NT2/D1 (cell line): ENCODE measurements around the gene ZNF497.

Source experiments
- SUZ12 ChIP-seq: IDR thresholded peaks from 2 replicates; pipeline ENCODE4 v1.6.1; 2011; ENCODE audit not compliant: insufficient read length, insufficient read depth; ENCODE audit errors: extremely low read depth
- ZNF274 ChIP-seq: IDR thresholded peaks from 2 replicates; pipeline ENCODE4 v1.6.1; 2011; ENCODE audit warnings: mild to moderate bottlenecking, low read depth, low read length

GRCh38 chr19:58397533-58398037, 35.0 kb upstream of the ZNF497 start:
- TF ChIP-seq SUZ12: no peak
- TF ChIP-seq ZNF274: no peak
